Activated CD4-positive, alpha-beta T cell treated with anti-CD3 and anti-CD28 coated beads, Interleukin-2, amount 50 U/mL, for 48 hours (primary cell): ENCODE measurements around the gene ARRDC2.
"Not testable (repeated sequence)": the region's sequence is repeated elsewhere in the genome, so short reads cannot be mapped to it uniquely, and the experiment has no call there.

Source experiments
- DNase-seq, 2 experiments: peaks; one replicate each; pipeline ENCODE4 v3.0.0-alpha.2; 2020

ARRDC2 gene

DNA sequence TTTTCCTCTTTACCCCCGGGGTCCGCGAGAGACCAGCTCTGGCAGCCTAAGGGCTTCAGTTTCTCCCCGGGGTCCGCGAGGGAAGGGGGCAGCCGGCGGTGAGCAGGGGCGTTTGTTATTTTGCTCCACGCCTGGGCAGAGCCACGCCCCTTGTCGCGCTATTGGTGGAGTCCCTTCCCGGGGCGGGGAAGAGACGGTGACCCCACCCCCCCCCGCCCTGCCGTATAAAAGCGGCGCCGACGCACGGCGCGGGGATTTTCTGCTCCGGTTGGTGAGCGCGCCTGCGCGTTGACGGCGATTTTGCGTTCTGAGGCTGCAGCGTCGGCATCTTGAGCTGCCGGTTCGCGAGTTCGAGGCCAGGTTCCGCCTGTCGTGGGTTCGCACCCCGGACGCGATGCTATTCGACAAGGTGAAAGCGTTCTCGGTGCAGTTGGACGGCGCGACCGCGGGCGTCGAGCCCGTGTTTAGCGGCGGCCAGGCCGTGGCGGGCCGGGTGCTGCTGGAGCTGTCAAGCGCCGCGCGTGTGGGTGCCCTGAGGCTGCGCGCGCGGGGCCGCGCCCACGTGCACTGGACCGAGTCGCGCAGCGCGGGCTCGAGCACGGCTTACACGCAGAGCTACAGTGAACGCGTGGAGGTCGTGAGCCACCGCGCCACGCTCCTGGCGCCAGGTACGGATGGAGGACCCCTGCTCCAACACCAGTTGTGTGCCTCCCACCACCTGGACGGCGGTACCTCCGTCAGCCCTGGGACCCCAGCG is at the start of gene ARRDC2:
ARRDC2 (plus strand) TSS at position 254 of the 757 bp plus-strand sequence; CDS start at position 395, 141 bp downstream.
- DNase-seq, result peak; percentile 84 to 90

DNA sequence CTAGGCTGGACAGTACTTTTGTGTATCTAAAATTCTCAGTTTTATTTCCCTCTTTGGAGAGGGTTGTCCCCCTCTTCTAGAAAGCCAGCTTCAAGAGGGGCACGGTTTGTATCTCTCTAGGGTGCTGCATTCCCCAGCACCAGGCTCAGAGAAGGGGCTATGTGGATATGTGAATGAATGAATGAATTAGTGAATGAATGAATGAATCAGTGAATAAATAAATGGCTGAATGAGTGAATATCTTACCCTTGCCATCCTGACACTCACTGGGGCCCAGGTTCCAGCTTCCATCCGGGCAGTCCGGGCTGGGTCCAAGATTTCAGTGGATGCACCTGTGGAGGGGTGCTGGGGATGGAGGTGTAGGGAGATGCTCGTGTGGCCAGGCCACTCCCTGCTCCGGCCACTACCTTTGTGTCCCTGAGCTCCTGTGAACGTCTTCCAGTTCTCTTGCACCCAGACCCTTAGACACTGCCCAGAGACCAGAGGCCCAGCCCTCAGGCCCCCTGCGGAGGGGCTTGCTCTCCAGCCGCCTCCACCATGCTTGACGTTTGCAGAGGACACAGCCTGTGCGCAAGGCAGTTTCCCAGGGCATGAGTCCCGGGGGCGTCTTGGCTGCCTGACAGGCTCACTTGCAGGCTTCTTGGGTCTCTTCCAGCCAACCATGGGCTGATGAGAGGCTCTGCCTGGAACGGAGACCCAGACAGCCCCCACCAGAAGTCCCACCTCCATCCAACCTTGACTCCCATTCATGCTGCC is 43.9 kb upstream of the ARRDC2 start:
- DNase-seq, result no peak

DNA sequence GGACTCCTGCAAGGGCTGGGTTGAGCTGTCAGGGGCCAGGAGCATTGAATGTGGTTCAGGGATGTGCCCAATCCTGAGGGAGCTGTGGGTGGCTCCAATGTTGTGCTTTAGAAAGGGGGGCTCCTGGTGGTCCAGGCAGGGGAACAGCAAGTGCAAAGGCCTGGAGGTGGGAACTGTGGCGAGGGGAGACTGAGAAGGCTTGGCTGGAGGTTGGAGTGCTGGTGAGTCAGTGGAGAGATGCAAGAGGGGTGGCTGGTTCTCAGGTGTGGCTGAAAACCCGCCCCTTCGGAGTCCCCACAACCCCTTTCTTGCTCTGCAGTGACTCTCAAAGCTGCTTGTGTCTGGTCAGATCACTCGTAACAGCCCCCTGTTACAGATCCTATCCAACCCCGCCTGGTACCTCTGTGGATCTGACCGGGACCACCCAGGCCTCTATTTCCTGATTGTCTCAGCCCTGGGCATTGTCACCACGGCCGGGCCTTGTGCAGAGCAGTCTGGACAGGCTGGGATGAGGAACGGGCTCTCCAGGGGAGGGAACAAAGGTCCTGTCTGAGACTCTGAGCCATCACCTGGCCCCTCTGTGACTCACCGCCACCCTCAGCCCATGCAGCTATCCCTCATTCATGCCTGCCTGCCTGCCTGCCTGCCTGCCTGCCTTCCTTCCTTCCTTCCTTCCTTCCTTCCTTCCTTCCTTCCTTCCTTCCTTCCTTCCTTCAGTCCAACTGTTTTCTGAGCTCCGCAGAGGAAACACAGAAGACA is 42.4 kb upstream of the ARRDC2 start:
- DNase-seq, result no peak

DNA sequence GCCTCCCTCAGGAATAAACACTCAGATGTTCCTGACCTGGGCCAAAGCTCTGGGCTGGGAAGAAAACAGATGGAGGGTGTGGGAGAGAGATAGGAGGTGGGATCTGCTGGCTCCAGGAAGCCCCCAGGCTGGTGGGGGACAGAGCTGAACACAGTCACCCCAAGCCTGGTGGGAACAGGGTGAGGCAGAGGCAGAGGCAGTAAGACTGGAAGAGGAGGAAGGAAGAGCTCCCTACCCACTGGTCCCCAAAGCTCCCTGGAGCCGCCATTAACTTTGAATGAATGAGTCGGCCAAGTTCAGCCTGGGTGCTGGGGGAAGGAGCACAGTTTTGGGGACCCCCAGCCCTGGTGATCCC is 41.9 kb upstream of the ARRDC2 start:
- DNase-seq, result no peak

GRCh38 chr19:17966550-17967256 is 41.3 kb upstream of the ARRDC2 start, which contains the start of gene KCNN1:
Gene KCNN1, plus strand, starts transcription at chr19:17967107. Its CDS starts 6,782 bp downstream, at chr19:17973889.
- no peak for DNase-seq

DNA sequence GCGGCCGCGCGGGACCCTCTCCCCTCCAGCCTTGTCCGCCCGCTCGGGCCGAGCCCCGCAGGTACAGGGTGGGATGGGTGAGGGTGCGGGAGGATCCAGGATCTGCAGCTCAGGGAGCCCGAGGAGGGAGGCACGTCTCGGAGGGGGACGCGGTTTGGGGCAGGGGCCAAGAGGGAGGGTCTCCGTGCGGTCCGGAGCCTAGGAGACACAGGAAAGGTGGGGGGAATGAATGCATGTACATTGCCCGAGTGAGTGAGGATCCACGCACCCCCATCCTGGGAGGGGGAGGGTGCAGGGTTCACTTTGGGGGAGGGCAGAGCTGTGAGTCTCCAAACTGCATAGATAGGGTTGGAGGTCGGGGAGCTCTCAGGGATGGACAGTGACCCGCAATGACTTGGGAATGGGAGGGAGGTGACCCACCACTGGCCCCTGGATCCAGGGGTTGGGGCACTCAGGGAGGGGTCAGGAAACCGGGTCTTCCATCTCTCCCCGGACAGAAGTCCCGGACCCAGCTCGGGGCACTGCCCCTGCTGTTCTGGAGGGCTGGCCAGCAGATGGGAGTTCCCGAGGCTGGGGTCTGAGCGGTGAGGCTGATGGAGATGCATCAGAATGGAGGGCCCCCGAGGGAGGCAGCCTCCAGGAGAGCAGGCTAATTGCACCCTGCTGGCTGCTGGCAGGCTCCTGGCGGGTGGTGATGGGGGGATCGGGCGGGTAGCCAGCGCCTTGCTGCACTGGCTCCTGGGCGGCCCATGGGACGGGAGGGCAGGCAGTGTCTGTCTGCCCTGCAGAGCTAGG is 40.5 kb upstream of the ARRDC2 start:
- DNase-seq, result no peak

DNA sequence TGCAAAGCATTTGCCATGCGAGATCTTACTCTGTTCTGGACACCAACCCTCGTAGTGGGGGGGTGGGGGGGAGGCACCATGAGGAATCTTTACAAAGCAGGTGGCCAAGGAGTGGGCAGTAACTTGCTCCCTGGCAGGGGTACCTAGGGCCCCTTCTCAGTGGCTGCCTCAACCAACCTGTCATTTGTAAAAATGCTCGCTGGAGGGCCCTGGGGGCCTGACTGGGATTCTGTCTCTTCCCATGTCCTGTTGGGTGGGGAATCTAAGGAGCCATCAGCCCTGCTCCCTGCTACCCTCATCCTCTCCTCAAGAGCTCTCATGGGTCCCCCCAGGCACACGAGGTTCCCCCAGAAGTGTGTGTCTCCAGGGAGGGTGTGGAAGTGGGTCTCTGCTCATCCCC is 39.6 kb upstream of the ARRDC2 start:
- no peak for DNase-seq

DNA sequence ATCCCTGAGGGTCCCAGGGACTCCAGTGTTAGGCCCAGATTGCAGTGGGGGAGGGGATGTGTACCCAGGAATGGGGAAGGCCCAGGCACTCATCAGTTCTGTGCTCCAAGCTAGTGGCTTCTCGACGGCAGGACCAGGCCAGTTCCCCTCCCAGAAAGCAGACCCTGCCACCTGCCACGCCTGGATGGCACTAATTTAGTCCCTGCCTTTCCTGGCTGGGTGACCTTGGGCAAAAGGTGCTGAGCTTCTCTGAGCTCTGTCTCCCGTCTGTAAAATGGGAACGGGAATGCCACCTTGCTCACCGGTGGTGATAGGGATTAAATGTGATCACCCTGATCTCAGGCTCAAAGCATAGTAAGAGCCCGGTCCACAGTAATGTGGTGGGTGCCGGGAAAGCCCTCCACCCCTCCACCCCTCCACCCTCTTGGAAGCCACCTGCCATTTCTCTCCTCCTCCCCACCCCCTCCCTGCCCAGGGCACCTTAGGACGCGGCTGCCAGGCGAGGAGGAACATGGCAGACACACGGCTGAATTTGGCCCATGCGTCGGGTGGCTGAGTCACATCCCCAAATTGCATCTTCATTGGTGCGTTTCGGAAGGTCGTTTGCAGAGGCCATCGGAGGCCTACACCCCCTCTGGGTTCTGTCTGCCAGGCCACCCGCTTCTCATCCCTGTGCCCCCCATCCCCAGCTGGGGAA is 38.7 kb upstream of the ARRDC2 start:
- DNase-seq, result no peak

DNA sequence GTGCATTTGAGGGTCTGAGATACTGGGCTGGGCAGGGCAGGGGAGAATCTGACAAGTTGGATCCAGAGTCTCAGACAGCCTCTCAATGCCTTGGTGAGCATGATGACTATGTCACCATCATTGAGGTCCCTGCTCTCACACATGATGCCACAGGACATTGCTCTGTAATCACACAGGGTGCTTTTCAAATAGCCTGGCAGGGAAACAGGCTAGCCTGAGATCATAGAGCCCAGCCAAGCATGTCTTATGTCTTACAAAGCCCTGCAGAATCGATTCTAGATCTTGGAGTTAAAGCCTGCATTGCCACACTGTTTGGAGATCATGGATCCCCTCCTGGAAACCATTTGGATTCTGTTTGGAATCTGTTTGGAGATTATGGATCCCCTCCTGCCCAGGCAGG is 35.7 kb upstream of the ARRDC2 start:
- DNase-seq, result no peak

GRCh38 chr19:17973759-17974158 is 34.2 kb upstream of the ARRDC2 start:
- no peak for DNase-seq

- DNase-seq, result no peak
Observed at GRCh38 chr19:17974551-17974950, 33.4 kb upstream of the ARRDC2 start.

DNA sequence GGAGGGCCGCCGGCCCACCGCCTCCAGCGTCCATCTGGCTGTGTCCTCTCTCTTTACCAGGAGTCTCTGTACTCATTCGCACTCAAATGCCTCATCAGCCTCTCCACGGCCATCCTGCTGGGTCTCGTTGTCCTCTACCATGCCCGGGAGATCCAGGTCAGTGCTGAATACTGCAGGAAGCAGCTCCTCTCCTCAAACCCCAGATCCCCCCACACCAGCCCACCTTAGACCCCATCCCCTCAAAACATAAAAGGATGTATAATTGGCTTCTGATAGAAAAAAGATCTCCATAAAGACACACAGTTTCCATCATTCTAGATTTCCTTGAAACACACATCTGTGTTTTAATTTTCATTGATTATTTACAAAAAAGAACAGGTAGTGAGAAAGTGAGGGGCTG is 32.9 kb upstream of the ARRDC2 start:
- no peak for DNase-seq

DNA sequence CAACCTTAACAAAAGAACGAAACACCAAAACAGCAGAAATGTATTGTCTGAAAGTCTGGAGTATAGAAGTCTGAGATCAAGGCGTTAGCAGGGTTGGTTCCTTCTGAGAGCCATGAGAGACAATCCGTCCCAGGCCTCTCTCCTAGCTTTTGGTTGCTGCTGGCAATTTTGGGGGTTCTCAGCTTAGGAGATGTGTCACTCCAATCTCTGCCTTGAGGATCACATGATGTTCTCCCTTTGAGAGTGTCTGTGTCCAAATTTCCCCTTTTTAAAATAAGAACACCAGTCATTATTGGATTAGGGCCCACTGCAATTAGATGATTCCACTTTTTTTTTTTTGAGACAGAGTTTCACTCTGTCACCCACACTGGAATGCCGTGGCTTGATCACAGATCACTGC is 30.9 kb upstream of the ARRDC2 start:
- DNase-seq, result no peak

DNA sequence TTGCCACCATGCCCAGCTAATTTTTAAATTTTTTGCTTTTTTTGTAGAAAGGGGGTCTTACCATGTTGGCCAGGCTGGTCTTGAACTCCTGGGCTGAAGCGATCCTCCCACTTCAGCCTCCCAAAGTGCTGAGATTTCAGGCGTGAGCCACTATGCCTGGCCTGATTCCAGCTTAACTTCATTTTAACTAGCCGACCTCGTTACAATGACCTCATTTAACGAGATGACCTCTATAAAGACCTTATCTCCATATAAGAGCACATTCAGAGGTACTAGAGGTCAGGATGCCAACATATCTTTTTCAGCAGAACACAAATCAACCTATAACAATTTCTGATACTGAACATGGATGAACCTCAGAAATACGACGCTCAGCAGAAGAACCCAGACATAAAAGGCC is 30.5 kb upstream of the ARRDC2 start:
- DNase-seq, result no peak

DNA sequence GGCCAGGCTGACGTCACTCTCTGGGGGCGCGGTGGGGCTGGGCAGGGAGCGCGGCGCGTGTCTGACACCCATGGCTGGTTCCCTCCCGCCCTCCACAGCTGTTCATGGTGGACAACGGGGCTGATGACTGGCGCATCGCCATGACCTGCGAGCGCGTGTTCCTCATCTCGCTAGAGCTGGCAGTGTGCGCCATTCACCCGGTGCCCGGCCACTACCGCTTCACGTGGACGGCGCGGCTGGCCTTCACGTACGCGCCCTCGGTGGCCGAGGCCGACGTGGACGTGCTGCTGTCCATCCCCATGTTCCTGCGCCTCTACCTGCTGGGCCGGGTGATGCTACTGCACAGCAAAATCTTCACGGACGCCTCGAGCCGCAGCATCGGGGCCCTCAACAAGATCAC is 26.4 kb upstream of the ARRDC2 start:
- DNase-seq, result no peak

DNA sequence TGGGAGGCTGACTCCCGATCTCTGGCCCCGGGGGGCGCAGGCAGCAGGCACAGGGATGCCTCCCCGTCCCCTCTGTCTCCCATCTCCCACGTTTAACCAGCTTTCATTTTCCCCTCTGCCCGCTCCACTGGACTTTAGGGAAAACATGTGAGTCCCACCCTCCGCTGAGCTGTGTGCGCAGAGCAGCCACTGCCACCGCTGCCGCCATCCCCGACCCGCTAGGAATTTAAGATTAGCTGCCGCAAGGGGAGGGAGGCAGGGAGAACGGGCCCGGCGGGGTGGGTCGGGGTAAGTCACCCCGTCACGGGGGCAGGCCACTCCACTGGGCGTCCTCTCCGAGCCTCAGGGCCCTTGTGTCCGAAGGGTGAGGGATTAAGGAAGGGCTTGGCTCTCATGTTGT is 25.5 kb upstream of the ARRDC2 start:
- DNase-seq, result no peak

DNA sequence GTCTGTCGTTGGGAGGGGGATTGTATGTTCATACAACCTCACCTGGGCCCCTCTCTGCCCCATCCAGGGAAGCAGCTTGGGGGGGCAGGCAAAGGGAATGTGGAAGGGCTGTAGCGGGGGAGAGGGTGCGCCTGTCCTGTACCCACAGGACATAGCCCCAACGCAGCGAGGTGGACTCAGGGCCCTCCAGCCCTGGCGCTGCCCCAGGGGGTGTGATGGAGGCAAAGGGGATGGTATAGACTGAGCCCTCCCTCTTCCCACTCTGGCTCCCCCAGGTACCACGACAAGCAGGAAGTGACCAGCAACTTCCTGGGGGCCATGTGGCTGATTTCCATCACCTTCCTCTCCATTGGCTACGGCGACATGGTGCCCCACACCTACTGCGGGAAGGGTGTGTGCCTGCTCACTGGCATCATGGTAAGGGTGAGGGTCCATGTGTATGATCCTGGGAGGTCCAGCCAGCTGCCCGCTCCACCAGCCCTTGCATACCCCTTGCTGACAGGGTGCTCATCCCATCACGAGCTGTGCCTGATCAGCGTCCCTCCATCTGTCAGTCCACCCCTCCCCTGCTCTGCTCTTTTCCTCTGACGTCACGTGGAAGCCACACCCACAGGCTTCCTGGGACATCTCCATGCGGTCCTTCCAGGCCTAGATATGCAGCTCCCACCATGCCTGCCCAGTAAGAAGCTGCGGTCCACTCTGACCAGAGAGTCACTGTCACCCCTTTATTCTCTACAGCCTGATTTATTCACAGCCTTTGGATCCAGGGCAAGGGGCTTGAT is 22.7 kb upstream of the ARRDC2 start:
- DNase-seq, result no peak

- not testable (repeated sequence) for DNase-seq
Observed at GRCh38 chr19:17986569-17986968, 21.4 kb upstream of the ARRDC2 start.

GRCh38 chr19:17988161-17988560 is 19.8 kb upstream of the ARRDC2 start:
- no peak for DNase-seq

DNA sequence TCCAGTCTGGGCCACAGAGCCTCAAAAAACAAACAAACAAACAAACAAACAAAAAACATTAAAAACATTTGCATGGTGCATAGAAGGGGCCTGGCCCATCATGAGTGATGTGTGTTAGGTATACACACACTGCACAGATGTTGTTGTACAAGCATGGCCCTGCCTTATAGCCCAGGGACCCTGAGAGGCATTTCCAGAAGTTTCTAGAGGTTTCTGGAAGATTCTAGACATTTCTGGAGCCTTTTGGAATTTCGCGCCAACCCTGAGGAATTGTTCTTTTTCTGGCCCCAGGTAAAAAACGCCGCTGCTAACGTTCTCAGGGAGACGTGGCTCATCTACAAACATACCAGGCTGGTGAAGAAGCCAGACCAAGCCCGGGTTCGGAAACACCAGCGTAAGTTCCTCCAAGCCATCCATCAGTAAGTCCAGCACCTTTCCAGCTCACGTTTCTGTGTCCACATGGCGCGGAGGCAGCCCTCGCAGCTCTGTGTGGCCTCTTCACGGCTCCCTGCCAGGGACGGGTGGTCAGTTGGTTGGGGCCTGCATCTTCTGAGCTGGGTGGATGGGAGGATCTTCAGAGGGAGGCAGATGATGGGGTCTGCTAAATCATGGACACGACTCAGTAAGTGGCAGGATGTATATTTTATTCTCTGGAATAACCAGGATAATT is 18.4 kb upstream of the ARRDC2 start:
- DNase-seq, result no peak
